GM12891 (cell line): ENCODE results near the gene ZNF618.

Source experiments
- PAX5 ChIP-seq: IDR thresholded peaks from 2 replicates; pipeline ENCODE4 v1.6.1; 2011; ENCODE audit warnings: low read length, moderate library complexity, mild to moderate bottlenecking; ENCODE audit not compliant: insufficient read depth, severe bottlenecking
- POLR2A ChIP-seq: IDR thresholded peaks from 2 replicates; pipeline ENCODE4 v1.6.1; 2011; ENCODE audit warnings: low read depth, low read length, control low read depth
- POLR2AphosphoS5 ChIP-seq: IDR thresholded peaks from 2 replicates; pipeline ENCODE4 v1.6.1; 2011; ENCODE audit warnings: low read depth, low read length, control low read depth
- POU2F2 ChIP-seq: IDR thresholded peaks from 2 replicates; pipeline ENCODE4 v1.6.1; 2011; ENCODE audit warnings: low read depth, mild to moderate bottlenecking, control low read depth, low read length, moderate library complexity
- SPI1 ChIP-seq: IDR thresholded peaks from 2 replicates; pipeline ENCODE4 v1.6.1; 2011; ENCODE audit warnings: low read depth, low read length, control low read depth
- TAF1 ChIP-seq: IDR thresholded peaks from 2 replicates; pipeline ENCODE4 v1.6.1; 2011; ENCODE audit warnings: low read depth, low read length, control low read depth

GRCh38 chr9:114028646-114029045, 152.5 kb downstream of the ZNF618 start:
- TF ChIP-seq POLR2A (no peak), POLR2AphosphoS5 (no peak), PAX5 (no peak), POU2F2 (no peak), SPI1 (no peak), TAF1 (no peak)
